Endothelial cell of umbilical vein (primary cell): ENCODE results near the gene CDCA5.
A peak's percentile ranks its signal among the peaks of the same experiment; 100 is the strongest.

ENCODE experiments used
- EZH2 ChIP-seq: IDR thresholded peaks from 2 replicates; pipeline ENCODE4 v1.6.1; 2012; ENCODE audit warnings: borderline replicate concordance, low read depth, mild to moderate bottlenecking, moderate library complexity, low read length, inconsistent platforms; ENCODE audit not compliant: severe bottlenecking
- FOS ChIP-seq: IDR thresholded peaks from 2 replicates; pipeline ENCODE4 v1.6.1; 2011; ENCODE audit warnings: mild to moderate bottlenecking, low read length, moderate library complexity, borderline replicate concordance; ENCODE audit not compliant: insufficient read depth
- MAX ChIP-seq: IDR thresholded peaks from 2 replicates; pipeline ENCODE4 v1.6.1; 2011; ENCODE audit not compliant: insufficient read depth, insufficient read length
- MYC ChIP-seq: IDR thresholded peaks from one replicate; pipeline ENCODE4 v1.6.1; 2011; ENCODE audit warnings: mild to moderate bottlenecking, low read depth, low read length
- POLR2A ChIP-seq: IDR thresholded peaks from 2 replicates; pipeline ENCODE4 v1.6.1; 2012; ENCODE audit warnings: low read depth, mild to moderate bottlenecking, control low read depth, low read length
- POLR2AphosphoS5 ChIP-seq: IDR thresholded peaks from 2 replicates; pipeline ENCODE4 v1.6.1; 2012; ENCODE audit warnings: low read depth, mild to moderate bottlenecking, control low read depth, low read length, moderate library complexity; ENCODE audit not compliant: insufficient read depth
- TF ChIP-seq, protein P1 (sequence below), 2 donors: IDR thresholded peaks; 1 replicate in 1 of 2; 2 replicates in 1 of 2; pipeline ENCODE4 v1.5.1; 2011; ENCODE audit warnings: low read length in 2 of 2, mild to moderate bottlenecking in 2 of 2, moderate library complexity in 2 of 2, control low read depth in 1 of 2, inconsistent platforms in 1 of 2, low read depth in 1 of 2; ENCODE audit not compliant: insufficient read depth in 1 of 2; ENCODE audit errors: extremely low read depth in 1 of 2

DNA sequence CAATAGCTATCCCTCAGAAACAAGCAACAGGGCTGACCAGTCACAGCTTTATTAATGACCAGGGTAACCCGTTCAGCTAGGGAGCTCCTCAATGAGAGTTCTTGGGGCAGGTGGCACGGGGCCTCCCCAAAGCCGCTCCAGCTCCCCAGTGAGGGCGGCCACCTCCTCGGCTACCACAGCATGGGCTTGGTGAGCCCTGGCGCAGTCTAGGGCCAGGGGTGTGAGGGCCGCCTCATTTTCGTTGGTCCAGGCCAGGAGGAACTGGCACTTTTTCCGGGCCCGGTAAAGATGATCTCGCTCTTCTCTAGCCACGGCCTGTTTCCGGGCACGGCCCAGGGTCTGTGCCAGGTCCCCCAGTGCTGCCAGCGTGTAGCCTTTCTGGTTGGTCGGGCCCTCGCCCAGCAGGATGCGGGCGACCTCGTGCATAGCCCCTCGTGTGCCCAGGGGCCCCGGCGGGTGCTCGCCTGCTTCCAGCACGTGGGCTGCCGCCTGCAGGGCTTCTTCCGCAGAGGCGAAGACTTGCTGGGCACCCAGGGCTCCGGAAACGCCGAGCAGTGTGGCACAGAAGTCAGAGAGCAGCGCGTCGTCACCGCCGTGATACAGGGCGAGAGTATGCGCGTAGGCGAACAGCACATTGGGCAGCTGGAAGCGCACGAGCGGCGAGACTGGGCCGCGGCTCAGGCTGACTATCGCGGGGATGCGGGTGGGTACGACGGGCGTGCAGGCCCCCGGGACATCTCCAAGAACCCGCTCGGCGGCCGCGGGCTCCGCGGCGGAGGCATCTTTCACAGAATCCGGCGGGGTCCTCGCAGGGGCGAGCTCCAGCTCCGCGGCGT lies 32.7 kb upstream of the CDCA5 start:
- TF ChIP-seq POLR2AphosphoS5 (no peak), EZH2 (no peak), FOS (no peak), MAX (peak; percentile 32), POLR2A (no peak), MYC (no peak)
- TF ChIP-seq, protein P1, sequence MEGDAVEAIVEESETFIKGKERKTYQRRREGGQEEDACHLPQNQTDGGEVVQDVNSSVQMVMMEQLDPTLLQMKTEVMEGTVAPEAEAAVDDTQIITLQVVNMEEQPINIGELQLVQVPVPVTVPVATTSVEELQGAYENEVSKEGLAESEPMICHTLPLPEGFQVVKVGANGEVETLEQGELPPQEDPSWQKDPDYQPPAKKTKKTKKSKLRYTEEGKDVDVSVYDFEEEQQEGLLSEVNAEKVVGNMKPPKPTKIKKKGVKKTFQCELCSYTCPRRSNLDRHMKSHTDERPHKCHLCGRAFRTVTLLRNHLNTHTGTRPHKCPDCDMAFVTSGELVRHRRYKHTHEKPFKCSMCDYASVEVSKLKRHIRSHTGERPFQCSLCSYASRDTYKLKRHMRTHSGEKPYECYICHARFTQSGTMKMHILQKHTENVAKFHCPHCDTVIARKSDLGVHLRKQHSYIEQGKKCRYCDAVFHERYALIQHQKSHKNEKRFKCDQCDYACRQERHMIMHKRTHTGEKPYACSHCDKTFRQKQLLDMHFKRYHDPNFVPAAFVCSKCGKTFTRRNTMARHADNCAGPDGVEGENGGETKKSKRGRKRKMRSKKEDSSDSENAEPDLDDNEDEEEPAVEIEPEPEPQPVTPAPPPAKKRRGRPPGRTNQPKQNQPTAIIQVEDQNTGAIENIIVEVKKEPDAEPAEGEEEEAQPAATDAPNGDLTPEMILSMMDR (IDR thresholded peaks at IDR 0.05; ENCODE audit: extremely low read depth in 1 of 2, insufficient read depth in 1 of 2, low read depth in 1 of 2, low read length in 2 of 2) = no peak
